ENCODE data around the gene HINT2.
A peak's percentile ranks its signal among the peaks of the same experiment; 100 is the strongest.

HINT2 gene

GRCh38 chr9:35840881-35841644 lies 26.2 kb upstream of the HINT2 start:
- DNase-seq (ENCODE audit: low spot score): no peak

- DNase-seq (ENCODE audit: low spot score): no peak
Observed at GRCh38 chr9:35839926-35840325, 25.1 kb upstream of the HINT2 start.

- DNase-seq (ENCODE audit: low spot score): no peak
Observed at GRCh38 chr9:35836595-35836994, 21.8 kb upstream of the HINT2 start.

- DNase-seq (ENCODE audit: low spot score): no peak
Observed at GRCh38 chr9:35835766-35836165, 20.9 kb upstream of the HINT2 start.

DNA sequence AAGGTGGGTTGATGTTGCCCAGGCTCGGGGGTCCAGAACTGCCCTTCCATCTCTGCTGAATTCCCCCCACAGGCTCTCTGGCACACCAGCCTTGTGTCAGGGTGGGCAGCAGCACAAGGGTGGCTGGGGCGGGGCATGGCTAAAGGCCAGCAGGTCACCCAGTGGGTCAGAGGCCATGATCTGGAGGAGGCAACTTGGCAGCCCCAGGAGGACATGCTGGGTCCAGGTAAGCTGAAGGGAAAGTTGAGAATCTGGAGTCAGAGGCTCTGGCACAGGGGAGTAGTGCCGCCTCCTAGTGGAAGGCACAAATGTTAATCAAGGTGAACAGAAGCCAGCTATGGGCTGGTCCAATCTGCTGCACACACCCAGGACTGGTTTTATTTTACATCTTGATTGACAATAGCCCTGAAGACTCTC lies 20.4 kb upstream of the HINT2 start:
- peak; percentile 36 for DNase-seq (ENCODE audit: low spot score)

DNA sequence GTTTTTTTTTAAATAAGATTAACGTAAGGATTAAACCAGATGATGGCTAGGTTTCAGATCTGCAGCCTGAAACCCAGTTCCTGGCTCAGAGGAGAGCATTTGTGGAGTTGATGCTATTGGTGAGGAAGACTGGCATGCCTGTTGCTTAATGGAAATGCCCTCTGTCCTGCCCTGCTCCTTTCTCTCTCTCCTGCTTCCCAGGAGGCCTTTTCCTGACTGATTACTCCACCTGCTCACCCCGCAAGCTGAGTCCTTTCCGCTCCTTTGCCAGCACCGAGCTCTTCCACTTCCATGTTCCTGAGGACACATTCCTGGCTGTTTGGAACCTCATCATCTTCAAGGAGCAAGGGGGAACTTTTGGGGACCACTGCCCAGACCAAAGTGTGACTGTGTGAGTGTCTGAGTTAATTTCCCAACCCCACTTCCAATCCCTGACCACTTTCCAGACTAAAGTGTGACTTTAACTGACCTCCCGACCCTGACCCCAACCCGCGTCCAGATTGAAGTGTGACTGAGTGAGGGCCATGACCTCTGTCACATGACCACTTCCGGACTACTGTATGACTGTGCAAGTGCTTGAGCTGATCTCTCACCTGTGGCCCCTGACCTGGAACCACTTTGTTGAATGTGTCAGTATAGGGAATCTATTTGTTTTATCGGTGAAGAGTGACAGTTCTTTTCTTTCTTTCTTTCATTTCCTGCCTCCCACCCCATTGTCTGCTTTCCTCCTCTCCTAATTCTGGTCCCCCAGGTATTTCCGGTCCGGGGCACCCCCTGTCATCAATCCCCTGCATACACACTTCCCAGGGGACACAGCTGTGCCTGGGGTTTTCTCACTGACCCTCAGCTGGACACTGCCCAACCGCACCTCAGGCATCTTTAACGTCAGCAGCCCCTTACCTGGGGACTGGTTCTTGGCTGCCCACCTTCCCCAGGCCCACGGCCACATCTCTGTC lies 19.7 kb upstream of the HINT2 start:
- no peak for DNase-seq (ENCODE audit: low spot score)

GRCh38 chr9:35832814-35833213 lies 18.0 kb upstream of the HINT2 start:
- no peak for DNase-seq (ENCODE audit: low spot score)

- no peak for DNase-seq (ENCODE audit: low spot score)
Observed at GRCh38 chr9:35831040-35831439, 16.2 kb upstream of the HINT2 start.

DNA sequence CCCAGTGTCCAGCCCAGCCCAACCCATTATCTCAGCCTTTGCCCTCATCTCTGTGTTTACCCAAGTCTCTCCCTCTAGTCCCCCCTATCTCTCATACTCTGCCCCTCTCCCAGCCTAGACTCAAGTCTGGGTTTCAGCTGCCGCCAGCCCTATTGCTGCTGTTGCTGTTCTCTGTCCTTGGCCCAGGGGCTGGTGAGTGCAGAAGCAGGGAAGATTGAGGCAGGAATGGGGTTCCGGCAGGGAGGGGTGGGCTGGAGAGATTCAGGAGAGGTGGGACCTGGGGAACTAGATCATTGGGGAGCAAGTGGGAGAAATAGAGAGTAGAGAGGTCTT lies 14.9 kb upstream of the HINT2 start:
- DNase-seq (ENCODE audit: low spot score): no peak

DNA sequence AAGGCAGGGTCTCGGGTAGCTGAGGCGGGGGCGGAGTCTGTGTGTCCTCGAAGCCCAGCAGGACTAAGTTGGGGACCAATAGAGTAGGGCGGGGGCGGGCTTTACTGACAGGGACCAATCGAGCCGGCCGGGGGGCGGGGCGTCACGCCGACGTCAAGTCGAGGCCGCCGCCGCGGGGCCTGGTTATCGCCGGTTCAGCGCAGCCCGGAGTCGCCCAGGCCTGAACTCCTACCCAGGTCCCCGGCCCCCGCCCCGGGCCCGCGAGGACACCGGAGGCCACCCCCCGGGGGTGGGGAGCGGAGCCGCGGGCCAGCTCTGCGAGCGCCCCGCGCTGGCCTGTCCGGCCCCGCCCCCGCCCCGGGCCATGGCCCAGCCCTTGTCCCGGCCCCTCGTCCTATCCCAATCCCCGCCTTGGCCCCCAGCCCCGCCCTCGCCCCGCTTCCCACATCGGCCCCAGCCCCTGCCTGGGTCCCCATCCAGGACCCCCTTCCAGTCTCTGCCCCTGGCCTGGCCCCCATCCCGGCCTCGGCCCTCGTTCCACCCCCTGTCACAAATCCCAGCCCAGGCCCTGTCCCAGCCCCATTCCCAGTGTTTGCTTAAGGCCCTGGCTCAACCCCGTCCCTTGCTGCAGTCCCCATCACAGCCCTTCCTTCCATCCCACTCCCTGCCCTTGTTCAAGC lies 14.4 kb upstream of the HINT2 start, which contains the start of gene TMEM8B:
TSS of gene TMEM8B (plus strand) at position 145 of the 680 bp plus-strand sequence. CDS start at position 365, 220 bp downstream.
- DNase-seq (ENCODE audit: low spot score): peak; percentile 94

DNA sequence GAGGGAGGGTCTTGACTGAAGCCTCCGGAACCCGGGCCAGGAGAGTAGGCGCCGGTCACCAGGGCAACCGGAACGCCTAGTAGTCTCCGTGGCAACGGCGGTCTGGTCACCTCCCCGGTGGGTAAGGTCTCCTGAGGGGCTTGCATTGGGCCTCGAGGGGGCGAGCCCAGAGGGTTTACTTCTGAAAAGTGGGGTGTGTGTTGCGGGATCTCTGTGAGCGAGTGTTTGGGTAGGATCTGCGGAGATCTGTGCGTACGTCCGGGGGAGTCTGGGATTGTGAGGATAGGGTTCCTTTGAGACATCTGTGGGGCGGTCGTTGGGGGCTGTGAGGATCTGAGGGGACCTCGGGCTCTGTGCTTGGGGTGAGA lies 13.9 kb upstream of the HINT2 start, which contains the start of gene FAM221B:
TSS of gene FAM221B (minus strand) at position 17 of the 368 bp plus-strand sequence. CDS start 2,571 bp downstream, outside the sequence.
- DNase-seq (ENCODE audit: low spot score): no peak

DNA sequence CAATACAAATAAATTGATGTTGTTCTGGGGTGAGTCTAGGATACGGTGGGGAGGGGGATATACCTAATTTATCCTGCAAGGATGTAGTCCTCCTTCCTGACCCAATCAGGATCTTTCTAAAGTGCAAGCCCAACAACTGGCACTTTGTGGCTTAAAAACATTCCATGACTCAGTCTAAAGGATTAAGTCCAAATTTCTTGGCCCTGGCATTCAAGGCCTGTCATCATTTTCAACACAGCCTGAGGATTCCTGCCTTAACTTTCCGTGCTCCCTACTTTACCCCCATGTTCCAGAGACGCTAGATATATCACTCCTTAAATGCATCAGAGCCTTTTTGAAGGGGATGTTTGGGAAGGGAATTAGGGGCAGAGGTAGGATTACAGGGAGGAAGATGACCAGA lies 12.6 kb upstream of the HINT2 start:
- no peak for DNase-seq (ENCODE audit: low spot score)

GRCh38 chr9:35826071-35826701 lies 11.3 kb upstream of the HINT2 start:
- DNase-seq (ENCODE audit: low spot score): peak; percentile 76

DNA sequence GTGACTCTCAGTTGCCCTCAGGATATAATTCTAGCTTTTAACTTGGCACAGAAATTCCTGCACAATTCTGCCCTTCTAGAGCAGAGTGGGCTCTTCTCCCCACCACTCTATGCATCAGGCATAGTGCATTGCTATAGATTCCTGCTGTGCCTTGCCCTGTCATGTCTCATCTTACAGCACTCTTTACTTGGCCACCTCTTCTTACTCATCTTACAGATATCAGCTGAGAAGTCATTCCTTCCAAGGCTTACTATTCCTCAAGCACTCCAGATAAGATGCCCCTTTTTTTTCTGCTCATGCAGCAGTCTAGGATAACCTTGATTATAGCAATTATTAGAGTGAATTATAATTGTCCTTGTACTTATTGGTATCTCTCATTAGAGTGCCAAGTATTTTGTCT lies 8.1 kb upstream of the HINT2 start:
- no peak for DNase-seq (ENCODE audit: low spot score)

- no peak for DNase-seq (ENCODE audit: low spot score)
Observed at GRCh38 chr9:35820076-35820475, 5.2 kb upstream of the HINT2 start.

- DNase-seq (ENCODE audit: low spot score): no peak
Observed at GRCh38 chr9:35818341-35818740, 3.5 kb upstream of the HINT2 start.

DNA sequence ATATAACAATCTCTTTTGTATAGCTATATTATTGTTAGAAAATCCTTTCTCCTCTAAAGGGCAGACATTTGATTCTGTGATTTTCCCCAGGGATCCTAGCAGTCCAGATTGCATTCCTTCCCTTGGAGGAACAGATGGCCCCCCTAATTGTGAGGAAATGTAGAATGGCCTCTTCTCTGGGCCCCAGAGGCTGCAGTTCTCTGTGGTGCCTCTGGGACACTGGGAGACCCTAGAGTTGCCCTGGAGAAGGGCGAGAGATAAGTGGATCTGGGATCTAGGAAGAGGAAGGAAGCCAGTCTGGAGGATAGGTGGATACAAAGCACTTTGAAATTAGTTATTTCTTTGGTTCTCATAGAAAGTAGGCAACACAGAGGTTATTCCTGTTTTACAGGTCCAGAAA lies 1.9 kb upstream of the HINT2 start:
- no peak for DNase-seq (ENCODE audit: low spot score)

GRCh38 chr9:35814106-35814840 lies 569 bp downstream of the HINT2 start:
- DNase-seq (ENCODE audit: low spot score): peak; percentile 51

- peak; percentile 45 for DNase-seq (ENCODE audit: low spot score)
Observed at GRCh38 chr9:35813434-35814105, 1.3 kb downstream of the HINT2 start.

GRCh38 chr9:35812025-35812602 lies 2.7 kb downstream of the HINT2 start, which contains the start of gene SPAG8:
TSS of gene SPAG8 (minus strand) at chr9:35812262. CDS start at chr9:35812147, 115 bp downstream.
- DNase-seq (ENCODE audit: low spot score): peak; percentile 92
